Liver (tissue), 9 donors: Measurements from ENCODE around the gene XYLT2. TPM values are rescaled to one million over a fixed set of nuclear protein-coding genes. Genes with fewer than 3 reads are reported as not detected.

ENCODE experiments used
- DNase-seq: peaks from one replicate; pipeline ENCODE4 v3.0.0-alpha.2; 2017; ENCODE audit warnings: low spot score
- H3K27ac ChIP-seq, 2 donors: one replicate each; pipeline ENCODE4 v1.7.0; 2013; ENCODE audit warnings: inconsistent platforms in 2 of 2, low read length in 2 of 2, control low read depth in 1 of 2, low read depth in 1 of 2, mild to moderate bottlenecking in 1 of 2
- H3K27me3 ChIP-seq, 4 donors: one replicate each; pipeline versions ENCODE4 v1.6.1 to v1.7.0; 2013; ENCODE audit warnings: low read length in 3 of 4, inconsistent platforms in 1 of 4, mild to moderate bottlenecking in 1 of 4, moderate library complexity in 1 of 4; ENCODE audit not compliant: control insufficient read depth in 4 of 4, insufficient read depth in 4 of 4
- H3K36me3 ChIP-seq, 4 donors: one replicate each; pipeline versions ENCODE4 v1.6.1 to v1.7.0; 2013; ENCODE audit warnings: low read length in 3 of 4, mild to moderate bottlenecking in 3 of 4, low read depth in 1 of 4, moderate library complexity in 1 of 4; ENCODE audit not compliant: control insufficient read depth in 4 of 4, insufficient read depth in 3 of 4
- H3K4me1 ChIP-seq, 4 donors: one replicate each; pipeline versions ENCODE4 v1.6.1 to v1.7.0; 2013; ENCODE audit warnings: low read length in 3 of 4, mild to moderate bottlenecking in 3 of 4, moderate library complexity in 1 of 4; ENCODE audit not compliant: control insufficient read depth in 4 of 4, insufficient read depth in 4 of 4
- H3K4me3 ChIP-seq, 3 donors: one replicate each; pipeline versions ENCODE4 v1.6.1 to v1.7.0; 2013; ENCODE audit warnings: low read length in 3 of 3, control low read depth in 1 of 3, low read depth in 1 of 3, mild to moderate bottlenecking in 1 of 3
- H3K9ac ChIP-seq, 2 donors: one replicate each; pipeline ENCODE4 v1.7.0; 2013; ENCODE audit warnings: low read length in 2 of 2, mild to moderate bottlenecking in 2 of 2, moderate library complexity in 2 of 2, control low read depth in 1 of 2, low read depth in 1 of 2
- H3K9me3 ChIP-seq, 4 donors: one replicate each; pipeline versions ENCODE4 v1.6.1 to v1.7.0; 2013; ENCODE audit warnings: low read length in 3 of 4; ENCODE audit not compliant: control insufficient read depth in 4 of 4
- EGR1 ChIP-seq, 2 donors: IDR thresholded peaks; 2 replicates each; pipeline ENCODE4 v1.6.1; 2016 to 2018; ENCODE audit warnings: antibody characterized with exemption in 2 of 2, low read depth in 2 of 2
- FOXA1 ChIP-seq: IDR thresholded peaks from 2 replicates; pipeline ENCODE4 v1.6.1; 2016; ENCODE audit warnings: antibody characterized with exemption
- FOXA2 ChIP-seq: IDR thresholded peaks from 2 replicates; pipeline ENCODE4 v1.6.1; 2016; ENCODE audit warnings: antibody characterized with exemption
- HNF4G ChIP-seq: IDR thresholded peaks from 2 replicates; pipeline ENCODE4 v1.6.1; 2016; ENCODE audit warnings: antibody characterized with exemption
- JUND ChIP-seq, 2 donors: IDR thresholded peaks; 2 replicates each; pipeline ENCODE4 v1.6.1; 2016; ENCODE audit warnings: antibody characterized with exemption in 2 of 2
- NR2F2 ChIP-seq: IDR thresholded peaks from 2 replicates; pipeline ENCODE4 v1.6.1; 2016; ENCODE audit warnings: antibody characterized with exemption
- RXRA ChIP-seq, 2 donors: IDR thresholded peaks; 2 replicates each; pipeline ENCODE4 v1.6.1; 2017 to 2018; ENCODE audit warnings: antibody characterized with exemption in 2 of 2, mild to moderate bottlenecking in 1 of 2
- SP1 ChIP-seq: IDR thresholded peaks from 2 replicates; pipeline ENCODE4 v1.6.1; 2018; ENCODE audit warnings: antibody characterized with exemption, mild to moderate bottlenecking
- TAF1 ChIP-seq: conservative IDR thresholded peaks from 2 replicates; pipeline ENCODE4 v1.6.1; 2016; ENCODE audit warnings: antibody characterized with exemption, mild to moderate bottlenecking
- YY1 ChIP-seq: IDR thresholded peaks from 2 replicates; pipeline ENCODE4 v1.6.1; 2016; ENCODE audit warnings: antibody characterized with exemption, mild to moderate bottlenecking
- WGBS: extraction: QIAGEN DNeasy Blood & Tissue Kit; methylation state at CpG from one replicate; pipeline ENCODE4 v1.1.7; 2013; 5-methylcytosine and 5-hydroxymethylcytosine counted together
- polyA plus RNA-seq, 2 donors: library from polyadenylated mRNA; stranded (reverse) in 1 of 2; unstranded in 1 of 2; fragments of 200-250 nt in 1 of 2; fragments of >200 nt in 1 of 2; fragmentation: Nextera tagmentation in 1 of 2; extraction: Ambion mirVana in 1 of 2; gene quantifications; one replicate each; pipeline versions ENCODE4 v1.2.1 to v1.2.3, GENCODE V29; 2013 to 2015
- total RNA-seq, 2 donors: library from RNA; depleted of rRNA; stranded (reverse); fragments of >200 nt; gene quantifications; one replicate each; pipeline ENCODE4 v1.2.3, GENCODE V29; 2014
- TF ChIP-seq, protein P1 (sequence below): IDR thresholded peaks from 2 replicates; pipeline ENCODE4 v1.6.1; 2016; ENCODE audit warnings: antibody characterized with exemption
- TF ChIP-seq, protein P2 (sequence below): fragments of 150-350 bp; IDR thresholded peaks from 2 replicates; pipeline ENCODE4 v1.5.1; 2017; ENCODE audit warnings: improper control_type of control experiment, low read depth, low read length; ENCODE audit not compliant: missing input control
- TF ChIP-seq, protein P3 (sequence below): IDR thresholded peaks from 2 replicates; pipeline ENCODE4 v1.6.1; 2016; ENCODE audit warnings: antibody characterized with exemption
- TF ChIP-seq, protein P4 (sequence below): IDR thresholded peaks from 2 replicates; pipeline ENCODE4 v1.6.1; 2016; ENCODE audit warnings: antibody characterized with exemption
- TF ChIP-seq, protein P5 (sequence below): IDR thresholded peaks from 2 replicates; pipeline ENCODE4 v1.6.1; 2016; ENCODE audit warnings: antibody characterized with exemption, mild to moderate bottlenecking
- donor health status: healthy.
- donor health status: healthy.
- donor health status: healthy.
- donor health status: healthy.
- donor health status: healthy.

XYLT2 gene
- total and polyA plus RNA-seq, 4 donors, result 5.3 to 11.3 (median 8.2) TPM

DNA sequence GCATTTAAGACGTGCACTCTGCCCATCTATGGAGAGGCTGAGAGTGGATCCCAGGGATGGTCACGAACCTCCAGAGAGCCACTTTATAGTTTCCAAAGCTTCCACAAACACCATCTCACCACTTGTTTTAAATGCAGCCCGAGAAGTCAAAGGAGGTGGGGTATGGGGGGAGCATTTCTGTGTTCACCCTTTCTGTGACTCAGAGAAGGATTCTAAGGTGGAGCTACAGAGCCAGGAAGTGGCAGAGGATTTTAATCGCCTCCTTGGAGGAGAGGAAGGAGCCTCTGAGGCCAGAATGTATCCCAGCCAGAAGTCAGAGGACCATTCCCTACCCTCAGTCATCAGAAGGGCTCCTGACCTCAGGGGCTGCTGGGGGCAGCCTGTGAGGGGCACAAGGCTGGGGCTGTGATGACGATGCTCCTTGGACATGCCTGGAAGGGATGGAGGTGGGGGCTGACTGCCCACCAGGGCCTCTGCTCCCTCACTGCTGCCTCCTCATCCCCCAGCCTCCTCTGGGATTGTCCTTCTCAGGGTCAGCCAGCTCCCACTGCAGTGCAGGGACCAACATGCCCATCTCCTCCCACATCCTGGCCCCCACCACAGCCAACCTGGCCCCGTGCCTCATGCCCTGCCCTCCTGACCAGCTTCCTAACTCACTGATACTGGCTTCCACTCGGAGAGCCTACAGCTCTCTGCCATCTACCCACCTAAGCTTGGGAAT is 2.8 kb downstream of the XYLT2 start:
- peaks cover 0 to under 1% (median 0%) of the 10 kb centered on the region in 4 donors for H3K36me3 ChIP-seq
- H3K4me1 ChIP-seq, result peaks cover 6 to 17% (median 11%) of the 10 kb centered on the region in 4 donors
- no peak overlapping the region for H3K9ac ChIP-seq
- no peak overlapping the region for H3K4me3 ChIP-seq
- H3K27ac ChIP-seq, result no peak overlapping the region
- no peaks in the 10 kb centered on the region for H3K9me3 ChIP-seq
- TF ChIP-seq HNF4G, result no peak
- TF ChIP-seq, protein P1, sequence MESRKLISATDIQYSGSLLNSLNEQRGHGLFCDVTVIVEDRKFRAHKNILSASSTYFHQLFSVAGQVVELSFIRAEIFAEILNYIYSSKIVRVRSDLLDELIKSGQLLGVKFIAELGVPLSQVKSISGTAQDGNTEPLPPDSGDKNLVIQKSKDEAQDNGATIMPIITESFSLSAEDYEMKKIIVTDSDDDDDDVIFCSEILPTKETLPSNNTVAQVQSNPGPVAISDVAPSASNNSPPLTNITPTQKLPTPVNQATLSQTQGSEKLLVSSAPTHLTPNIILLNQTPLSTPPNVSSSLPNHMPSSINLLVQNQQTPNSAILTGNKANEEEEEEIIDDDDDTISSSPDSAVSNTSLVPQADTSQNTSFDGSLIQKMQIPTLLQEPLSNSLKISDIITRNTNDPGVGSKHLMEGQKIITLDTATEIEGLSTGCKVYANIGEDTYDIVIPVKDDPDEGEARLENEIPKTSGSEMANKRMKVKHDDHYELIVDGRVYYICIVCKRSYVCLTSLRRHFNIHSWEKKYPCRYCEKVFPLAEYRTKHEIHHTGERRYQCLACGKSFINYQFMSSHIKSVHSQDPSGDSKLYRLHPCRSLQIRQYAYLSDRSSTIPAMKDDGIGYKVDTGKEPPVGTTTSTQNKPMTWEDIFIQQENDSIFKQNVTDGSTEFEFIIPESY, result no peak
- TF ChIP-seq, protein P2, sequence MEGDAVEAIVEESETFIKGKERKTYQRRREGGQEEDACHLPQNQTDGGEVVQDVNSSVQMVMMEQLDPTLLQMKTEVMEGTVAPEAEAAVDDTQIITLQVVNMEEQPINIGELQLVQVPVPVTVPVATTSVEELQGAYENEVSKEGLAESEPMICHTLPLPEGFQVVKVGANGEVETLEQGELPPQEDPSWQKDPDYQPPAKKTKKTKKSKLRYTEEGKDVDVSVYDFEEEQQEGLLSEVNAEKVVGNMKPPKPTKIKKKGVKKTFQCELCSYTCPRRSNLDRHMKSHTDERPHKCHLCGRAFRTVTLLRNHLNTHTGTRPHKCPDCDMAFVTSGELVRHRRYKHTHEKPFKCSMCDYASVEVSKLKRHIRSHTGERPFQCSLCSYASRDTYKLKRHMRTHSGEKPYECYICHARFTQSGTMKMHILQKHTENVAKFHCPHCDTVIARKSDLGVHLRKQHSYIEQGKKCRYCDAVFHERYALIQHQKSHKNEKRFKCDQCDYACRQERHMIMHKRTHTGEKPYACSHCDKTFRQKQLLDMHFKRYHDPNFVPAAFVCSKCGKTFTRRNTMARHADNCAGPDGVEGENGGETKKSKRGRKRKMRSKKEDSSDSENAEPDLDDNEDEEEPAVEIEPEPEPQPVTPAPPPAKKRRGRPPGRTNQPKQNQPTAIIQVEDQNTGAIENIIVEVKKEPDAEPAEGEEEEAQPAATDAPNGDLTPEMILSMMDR, result no peak
- no peak for TF ChIP-seq JUND (IDR thresholded peaks at IDR 0.05)
- no peak for TF ChIP-seq TAF1
- no peak for TF ChIP-seq FOXA2
- no peak for TF ChIP-seq RXRA (IDR thresholded peaks at IDR 0.05)
- H3K27me3 ChIP-seq, result no peaks in the 10 kb centered on the region
- DNase-seq, result no peak
- WGBS, result 86% methylated on average over 7 of the region's 7 CpGs

DNA sequence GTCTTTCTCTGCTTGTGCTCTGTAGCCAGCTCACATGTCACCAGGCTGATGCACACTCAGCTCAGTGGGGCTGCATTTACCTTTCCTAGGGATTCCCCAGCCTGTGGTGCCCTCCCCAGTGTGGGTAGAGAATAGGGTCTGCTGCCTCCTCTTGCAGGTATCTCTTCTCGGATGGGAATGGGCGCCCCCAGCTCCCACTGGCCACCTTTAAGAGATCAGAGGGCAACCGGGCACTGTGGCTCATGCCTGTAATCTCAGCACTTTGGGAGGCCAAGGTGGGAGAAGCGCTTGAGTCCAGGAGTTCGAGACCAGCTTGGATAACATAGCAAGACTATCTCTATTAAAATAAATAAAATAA is 3.3 kb downstream of the XYLT2 start:
- 96% methylated on average over 5 of the region's 5 CpGs for WGBS

More for the DNA sequence above, 3.3 kb downstream of the XYLT2 start:
- Histone ChIP-seq H3K4me1 (peaks cover 6 to 17% (median 11%) of the 10 kb centered on the region in 4 donors), H3K27ac (no peak overlapping the region), H3K9me3 (no peaks in the 10 kb centered on the region), H3K27me3 (no peaks in the 10 kb centered on the region), H3K4me3 (no peak overlapping the region), H3K9ac (no peak overlapping the region), H3K36me3 (peaks cover 0 to 4% (median under 1%) of the 10 kb centered on the region in 4 donors)
- DNase-seq, result no peak
- TF ChIP-seq JUND (IDR thresholded peaks at IDR 0.05), result no peak
- TF ChIP-seq SP1, result no peak
- TF ChIP-seq FOXA2, result no peak
- TF ChIP-seq, protein P3, sequence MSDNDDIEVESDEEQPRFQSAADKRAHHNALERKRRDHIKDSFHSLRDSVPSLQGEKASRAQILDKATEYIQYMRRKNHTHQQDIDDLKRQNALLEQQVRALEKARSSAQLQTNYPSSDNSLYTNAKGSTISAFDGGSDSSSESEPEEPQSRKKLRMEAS, result no peak
- no peak for TF ChIP-seq RXRA (IDR thresholded peaks at IDR 0.05)
- TF ChIP-seq TAF1, result no peak
- no peak for TF ChIP-seq EGR1 (IDR thresholded peaks at IDR 0.05; ENCODE audit: low read depth in 2 of 2)
- TF ChIP-seq, protein P4, sequence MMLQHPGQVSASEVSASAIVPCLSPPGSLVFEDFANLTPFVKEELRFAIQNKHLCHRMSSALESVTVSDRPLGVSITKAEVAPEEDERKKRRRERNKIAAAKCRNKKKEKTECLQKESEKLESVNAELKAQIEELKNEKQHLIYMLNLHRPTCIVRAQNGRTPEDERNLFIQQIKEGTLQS, result no peak
- no peak for TF ChIP-seq YY1
- TF ChIP-seq, protein P5, sequence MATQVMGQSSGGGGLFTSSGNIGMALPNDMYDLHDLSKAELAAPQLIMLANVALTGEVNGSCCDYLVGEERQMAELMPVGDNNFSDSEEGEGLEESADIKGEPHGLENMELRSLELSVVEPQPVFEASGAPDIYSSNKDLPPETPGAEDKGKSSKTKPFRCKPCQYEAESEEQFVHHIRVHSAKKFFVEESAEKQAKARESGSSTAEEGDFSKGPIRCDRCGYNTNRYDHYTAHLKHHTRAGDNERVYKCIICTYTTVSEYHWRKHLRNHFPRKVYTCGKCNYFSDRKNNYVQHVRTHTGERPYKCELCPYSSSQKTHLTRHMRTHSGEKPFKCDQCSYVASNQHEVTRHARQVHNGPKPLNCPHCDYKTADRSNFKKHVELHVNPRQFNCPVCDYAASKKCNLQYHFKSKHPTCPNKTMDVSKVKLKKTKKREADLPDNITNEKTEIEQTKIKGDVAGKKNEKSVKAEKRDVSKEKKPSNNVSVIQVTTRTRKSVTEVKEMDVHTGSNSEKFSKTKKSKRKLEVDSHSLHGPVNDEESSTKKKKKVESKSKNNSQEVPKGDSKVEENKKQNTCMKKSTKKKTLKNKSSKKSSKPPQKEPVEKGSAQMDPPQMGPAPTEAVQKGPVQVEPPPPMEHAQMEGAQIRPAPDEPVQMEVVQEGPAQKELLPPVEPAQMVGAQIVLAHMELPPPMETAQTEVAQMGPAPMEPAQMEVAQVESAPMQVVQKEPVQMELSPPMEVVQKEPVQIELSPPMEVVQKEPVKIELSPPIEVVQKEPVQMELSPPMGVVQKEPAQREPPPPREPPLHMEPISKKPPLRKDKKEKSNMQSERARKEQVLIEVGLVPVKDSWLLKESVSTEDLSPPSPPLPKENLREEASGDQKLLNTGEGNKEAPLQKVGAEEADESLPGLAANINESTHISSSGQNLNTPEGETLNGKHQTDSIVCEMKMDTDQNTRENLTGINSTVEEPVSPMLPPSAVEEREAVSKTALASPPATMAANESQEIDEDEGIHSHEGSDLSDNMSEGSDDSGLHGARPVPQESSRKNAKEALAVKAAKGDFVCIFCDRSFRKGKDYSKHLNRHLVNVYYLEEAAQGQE, result no peak
- TF ChIP-seq, protein P2, result no peak
- TF ChIP-seq HNF4G, result no peak
- no peak for TF ChIP-seq FOXA1
- TF ChIP-seq NR2F2, result no peak
